ENCODE data around the gene ADPRM. TPM values are rescaled to one million over a fixed set of nuclear protein-coding genes. Genes with fewer than 3 reads are reported as not detected.

Gene ADPRM
- total and polyA plus RNA-seq, 7 donors = 7.4 to 16.6 (median 11.4) TPM

GRCh38 chr17:10661437-10661836 lies 36.0 kb upstream of the ADPRM start:
- no peaks in the 10 kb centered on the region for H3K9me3 ChIP-seq
- WGBS, 2 donors = 94 to 95% methylated on average over 10 of the region's 10 CpGs
- intact Hi-C loops (cut with DNase I) = no loop called here

GRCh38 chr17:10663231-10663630 lies 34.2 kb upstream of the ADPRM start:
- Histone ChIP-seq H3K27ac (no peak overlapping the region), H3K4me1 (no peaks in the 10 kb centered on the region), H3K9me3 (no peaks in the 10 kb centered on the region), H3K36me3 (peaks cover 0 to 7% (median 0%) of the 10 kb centered on the region in 4 donors), H3K27me3 (no peaks in the 10 kb centered on the region), H3K4me3 (no peak overlapping the region)
- no peak for DNase-seq
- intact Hi-C loops (cut with DNase I) = no loop called here
- WGBS, 2 donors = 93 to 96% methylated on average over 6 of the region's 6 CpGs
- no peak for TF ChIP-seq EP300 (IDR thresholded peaks at IDR 0.05)
- TF ChIP-seq POLR2AphosphoS5 (IDR thresholded peaks at IDR 0.05) = no peak
- no peak for TF ChIP-seq POLR2A (IDR thresholded peaks at IDR 0.05)
- TF ChIP-seq CTCF (IDR thresholded peaks at IDR 0.05) = no peak

More at GRCh38 chr17:10661437-10661836, 36.0 kb upstream of the ADPRM start:
- H3K4me1 ChIP-seq = no peaks in the 10 kb centered on the region
- H3K27ac ChIP-seq = no peak overlapping the region
- no peaks in the 10 kb centered on the region for H3K27me3 ChIP-seq
- no peak for DNase-seq
- H3K36me3 ChIP-seq = peaks cover 0 to 7% (median 0%) of the 10 kb centered on the region in 4 donors
- no peak overlapping the region for H3K4me3 ChIP-seq
- no peak for TF ChIP-seq CTCF (IDR thresholded peaks at IDR 0.05)

GRCh38 chr17:10664571-10664970 lies 32.8 kb upstream of the ADPRM start:
- DNase-seq = no peak
- TF ChIP-seq POLR2AphosphoS5 (IDR thresholded peaks at IDR 0.05) (no peak), CTCF (IDR thresholded peaks at IDR 0.05) (no peak), POLR2A (IDR thresholded peaks at IDR 0.05) (no peak), EP300 (IDR thresholded peaks at IDR 0.05) (no peak)
- intact Hi-C loops (cut with DNase I) = no loop called here
- no peaks in the 10 kb centered on the region for H3K9me3 ChIP-seq
- H3K4me3 ChIP-seq = no peak overlapping the region
- no peak overlapping the region for H3K27ac ChIP-seq
- WGBS, 2 donors = 96 to 97% methylated on average over 9 of the region's 9 CpGs
- H3K4me1 ChIP-seq = peaks cover 0 to 7% (median 3%) of the 10 kb centered on the region in 4 donors
- no peaks in the 10 kb centered on the region for H3K27me3 ChIP-seq
- peaks cover 0 to 1% (median 0%) of the 10 kb centered on the region in 4 donors for H3K36me3 ChIP-seq

- no peak for TF ChIP-seq CTCF (IDR thresholded peaks at IDR 0.05)
- no peak for TF ChIP-seq POLR2A (IDR thresholded peaks at IDR 0.05)
- no peak for TF ChIP-seq EP300 (IDR thresholded peaks at IDR 0.05)
- no peak for TF ChIP-seq POLR2AphosphoS5 (IDR thresholded peaks at IDR 0.05)
- no peaks in the 10 kb centered on the region for H3K27me3 ChIP-seq
- DNase-seq = no peak
- peaks cover 0 to 7% (median 3%) of the 10 kb centered on the region in 4 donors for H3K4me1 ChIP-seq
- no peak overlapping the region for H3K27ac ChIP-seq
- WGBS, 2 donors = 89 to 93% methylated on average over 5 of the region's 5 CpGs
- H3K4me3 ChIP-seq = no peak overlapping the region
- no peaks in the 10 kb centered on the region for H3K9me3 ChIP-seq
- intact Hi-C loops (cut with DNase I) = no loop called here
- no peaks in the 10 kb centered on the region for H3K36me3 ChIP-seq
Observed at GRCh38 chr17:10666906-10667305, 30.5 kb upstream of the ADPRM start.

GRCh38 chr17:10668775-10669174 lies 28.6 kb upstream of the ADPRM start:
- TF ChIP-seq POLR2AphosphoS5 (IDR thresholded peaks at IDR 0.05) = no peak
- TF ChIP-seq EP300 (IDR thresholded peaks at IDR 0.05) = no peak
- TF ChIP-seq POLR2A (IDR thresholded peaks at IDR 0.05) = no peak
- TF ChIP-seq CTCF (IDR thresholded peaks at IDR 0.05) = no peak
- WGBS, 2 donors = 92 to 93% methylated on average over 1 of the region's 1 CpG
- H3K27ac ChIP-seq = peak overlapping the region in 1 of 4 donors; percentile 1
- intact Hi-C loops (cut with DNase I) = no loop called here
- H3K9me3 ChIP-seq = no peaks in the 10 kb centered on the region
- no peaks in the 10 kb centered on the region for H3K36me3 ChIP-seq
- no peak overlapping the region for H3K4me3 ChIP-seq
- H3K4me1 ChIP-seq = peaks cover 0 to 19% (median 9%) of the 10 kb centered on the region in 4 donors
- H3K27me3 ChIP-seq = no peaks in the 10 kb centered on the region
- no peak for DNase-seq

All from sigmoid colon (tissue), 7 donors.